HG03442 (cell line): ENCODE data around the gene IRF2.
"Not testable (repeated sequence)": the region's sequence is repeated elsewhere in the genome, so short reads cannot be mapped to it uniquely, and the experiment has no call there.

Experiments used
- ATAC-seq: cut with Tn5 transposase; IDR thresholded peaks from one replicate; pipeline ENCODE4 v1.9.1; 2021; ENCODE audit warnings: mild to moderate bottlenecking, moderate library complexity; ENCODE audit not compliant: unreplicated experiment

IRF2 gene

GRCh38 chr4:184392748-184393559, 81.4 kb downstream of the IRF2 start:
- ATAC-seq: no peak

DNA sequence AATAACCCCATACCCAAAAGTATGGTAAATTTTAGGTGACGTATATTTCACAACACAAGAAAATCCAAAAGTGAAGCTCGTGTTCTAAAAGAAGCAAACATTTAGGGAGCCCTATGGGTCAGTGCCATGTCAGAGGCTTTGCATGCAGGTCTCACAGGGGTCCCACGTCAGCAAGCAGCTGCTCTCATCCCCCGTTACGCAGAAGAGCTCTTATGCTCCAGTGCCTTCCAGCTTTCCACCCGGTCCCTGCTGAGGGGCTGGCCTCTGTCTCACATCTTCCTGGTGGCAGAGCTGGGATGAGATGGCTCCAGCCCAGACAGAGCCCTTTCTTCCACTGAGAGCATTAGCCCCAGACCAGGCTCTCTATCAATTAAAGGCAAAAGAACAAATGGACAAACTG, 82.0 kb downstream of the IRF2 start:
- ATAC-seq: no peak

GRCh38 chr4:184389978-184390900, 84.1 kb downstream of the IRF2 start:
- no peak for ATAC-seq

DNA sequence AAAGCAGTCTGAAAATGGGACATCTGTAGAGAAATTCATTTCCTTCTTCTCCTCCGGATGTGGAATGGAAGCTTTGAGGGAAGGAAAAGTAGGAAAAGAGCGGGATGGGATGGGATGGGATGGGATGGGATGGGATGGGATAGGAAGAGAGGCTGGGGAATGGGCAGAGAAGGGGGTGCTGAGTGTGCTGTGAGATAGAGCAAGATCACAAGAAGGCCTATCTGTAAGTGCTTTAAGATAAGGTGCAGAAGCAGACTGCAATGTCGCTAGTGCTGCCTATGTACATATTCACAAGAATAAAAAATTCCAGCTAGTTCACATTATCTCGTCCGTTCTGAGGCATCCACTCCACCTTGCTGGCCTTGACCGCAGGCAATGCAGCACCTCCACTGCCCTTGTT, 86.2 kb downstream of the IRF2 start:
- no peak for ATAC-seq

DNA sequence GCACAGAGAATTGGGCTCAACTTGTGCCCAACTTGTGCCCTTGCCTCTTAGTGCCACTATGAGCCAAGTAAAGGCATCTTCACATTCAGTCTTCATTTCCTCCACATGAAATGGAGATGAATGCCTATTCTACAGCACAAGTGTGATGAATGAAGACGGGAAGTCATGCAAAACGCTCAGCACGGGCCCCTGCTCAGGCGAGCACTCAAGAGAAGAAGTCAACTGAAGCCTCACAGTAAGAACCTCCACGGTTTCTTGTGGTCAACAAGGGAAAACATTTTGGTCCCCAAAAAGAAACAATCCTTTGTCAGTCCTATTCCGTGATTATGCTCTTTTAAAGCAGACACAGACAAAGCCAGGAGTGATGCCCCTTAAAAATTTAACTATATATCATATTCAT, 87.0 kb downstream of the IRF2 start:
- ATAC-seq: peak; percentile 26

DNA sequence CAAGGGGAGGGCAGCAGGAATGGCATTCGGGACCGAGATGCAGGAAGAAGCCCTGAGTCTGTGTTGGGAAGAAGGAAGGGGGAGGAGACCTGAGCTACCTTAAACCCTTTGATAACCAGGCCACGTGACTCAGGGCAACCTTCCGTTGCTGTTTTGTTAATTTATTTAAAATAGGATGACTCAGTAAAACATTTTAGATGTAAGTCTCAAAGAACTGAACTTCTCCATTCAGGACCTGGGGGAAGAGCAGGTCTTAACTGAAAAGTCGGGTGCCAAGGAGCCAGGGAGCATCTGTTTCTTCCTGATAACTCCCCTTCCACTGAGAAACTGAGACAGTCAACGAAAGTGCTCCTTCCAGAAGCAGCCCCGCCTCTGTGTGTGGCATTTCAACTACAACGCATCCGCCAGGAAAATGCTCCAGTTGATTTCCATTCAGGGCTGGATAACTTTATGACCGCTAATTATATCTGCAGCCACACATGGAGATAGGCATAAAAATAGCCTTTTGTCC, 88.0 kb downstream of the IRF2 start:
- no peak for ATAC-seq

GRCh38 chr4:184385705-184386141, 88.6 kb downstream of the IRF2 start:
- ATAC-seq: no peak

DNA sequence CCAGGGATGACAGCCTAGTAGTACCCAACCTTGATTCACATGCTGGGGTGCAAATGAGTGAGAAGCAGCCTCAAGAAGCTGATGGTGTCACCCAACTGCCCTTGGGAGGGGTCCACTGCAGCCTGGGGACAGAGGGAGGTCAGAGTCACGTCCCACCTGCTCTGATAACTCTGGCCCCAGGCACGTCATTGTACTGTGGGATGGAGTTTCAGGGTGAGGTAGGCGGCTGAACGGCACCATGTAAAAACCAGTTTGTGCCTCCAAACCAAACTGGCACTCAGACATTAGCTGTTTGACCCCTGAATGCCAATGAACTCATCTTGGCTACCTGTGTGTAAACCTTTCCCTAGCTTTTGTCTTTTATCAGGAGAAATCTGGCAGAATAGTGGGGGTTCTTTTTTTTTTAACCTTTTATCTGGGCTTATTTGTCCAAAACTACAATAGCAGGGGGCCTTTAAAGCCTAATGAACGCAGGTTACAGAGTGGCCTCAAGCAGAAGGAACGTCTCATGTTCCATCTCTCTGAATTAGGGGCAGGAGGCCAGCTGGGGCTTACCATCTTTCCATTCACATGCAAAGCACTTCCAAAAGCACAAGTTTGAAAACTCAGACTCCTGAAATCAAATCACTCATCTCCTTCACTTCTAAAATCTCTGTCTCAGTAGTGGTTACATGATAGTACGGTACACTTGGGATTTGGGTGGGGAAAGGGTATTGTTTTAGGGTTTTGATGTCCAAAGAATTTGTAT, 89.4 kb downstream of the IRF2 start:
- peak; percentile 26 for ATAC-seq

- ATAC-seq: peak; percentile 76
Measured at GRCh38 chr4:184384056-184384809, 90.1 kb downstream of the IRF2 start.

DNA sequence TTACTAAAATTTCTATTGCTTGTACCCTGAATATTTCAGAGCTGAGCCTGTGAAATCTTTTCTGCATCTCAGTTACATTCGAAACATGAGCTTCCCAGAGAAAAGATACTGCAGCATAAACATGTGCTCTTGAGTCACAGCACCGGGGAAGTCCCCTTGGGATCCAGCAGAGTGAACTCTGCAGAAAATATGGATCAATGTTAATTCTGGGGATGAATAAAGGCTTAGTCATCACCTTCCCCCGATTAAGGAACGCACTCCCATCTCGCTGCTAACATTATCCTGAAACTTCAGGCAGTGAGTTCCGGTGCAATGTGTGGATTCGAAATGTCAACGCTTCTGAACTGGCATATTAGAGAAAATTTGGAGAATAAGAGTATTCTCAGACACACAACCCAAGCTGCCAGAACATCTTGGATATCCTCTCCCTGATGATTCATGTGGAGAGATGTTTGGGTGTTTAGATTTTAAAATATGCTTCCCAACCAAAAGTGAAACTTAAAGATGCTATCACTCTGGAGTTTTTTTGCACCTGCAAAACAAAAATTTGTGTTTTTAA, 90.8 kb downstream of the IRF2 start:
- ATAC-seq: no peak

DNA sequence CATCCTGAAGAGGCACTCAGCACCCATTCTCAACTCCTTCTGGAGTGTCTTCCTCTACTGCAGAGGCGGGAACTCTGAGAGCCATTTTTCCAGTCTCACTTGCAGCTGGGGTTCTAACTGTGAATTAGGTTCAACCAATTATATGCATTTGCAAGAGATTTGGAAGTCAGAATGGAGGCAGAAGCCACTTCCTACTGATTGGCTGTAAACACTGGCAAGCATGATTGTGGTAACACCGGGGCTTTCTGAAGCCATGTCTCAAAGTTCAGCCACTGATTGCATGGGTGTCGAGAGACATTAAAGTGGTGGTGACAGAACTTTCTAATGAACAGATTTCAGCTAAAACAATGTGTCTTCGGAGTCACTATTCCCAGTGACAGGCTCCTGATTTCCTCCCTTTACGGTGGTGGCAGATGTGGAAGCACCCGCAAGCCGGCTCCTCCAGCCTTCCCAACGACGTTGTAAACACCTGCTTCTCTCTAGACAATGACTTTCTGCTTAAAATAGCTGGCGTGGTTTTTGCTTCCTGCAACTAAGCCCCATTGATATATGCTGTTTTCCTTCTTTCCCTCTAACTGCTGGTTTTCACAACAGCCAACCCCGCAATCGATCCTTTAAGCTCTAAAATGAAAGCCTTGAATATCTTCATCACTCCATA, 92.0 kb downstream of the IRF2 start:
- no peak for ATAC-seq

DNA sequence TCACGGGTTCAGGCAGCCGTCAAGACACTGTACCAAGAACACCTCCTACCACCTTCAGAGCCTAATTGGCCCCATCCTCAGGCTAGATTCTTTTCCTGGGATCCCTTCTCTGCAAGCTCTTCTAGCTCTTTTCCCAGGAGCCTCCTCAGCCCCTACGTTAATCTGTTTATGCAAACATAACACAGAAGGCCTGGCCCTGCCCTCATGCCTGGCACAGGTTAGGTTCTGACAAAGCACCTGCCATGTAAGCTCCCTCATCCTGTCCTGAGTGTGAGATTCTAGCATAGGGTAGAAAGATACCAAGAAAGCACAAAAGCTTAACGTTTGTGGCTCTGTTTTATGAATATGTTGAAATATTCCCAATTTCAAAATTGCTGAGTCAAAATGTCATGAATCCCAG, 93.6 kb downstream of the IRF2 start:
- ATAC-seq: no peak

DNA sequence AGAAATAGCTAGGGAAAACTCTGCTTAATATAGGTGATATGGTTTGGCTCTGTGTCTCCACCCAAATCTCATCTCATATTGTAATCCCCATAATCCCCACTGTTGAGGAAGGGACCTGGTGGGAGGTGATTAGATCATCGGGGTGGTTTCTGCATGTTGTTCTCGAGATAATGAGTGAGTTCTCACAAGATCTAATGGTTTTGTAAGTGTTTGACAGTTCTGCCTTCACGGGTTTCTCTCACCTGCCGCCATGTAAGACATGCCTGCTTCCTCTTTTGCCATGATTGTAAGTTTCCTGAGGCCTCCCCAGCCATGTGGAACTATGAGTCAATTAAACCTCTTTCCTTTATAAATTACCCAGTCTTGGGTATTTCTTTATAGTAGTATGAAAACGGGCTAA, 94.1 kb downstream of the IRF2 start:
- ATAC-seq: not testable (repeated sequence)

- ATAC-seq: no peak
Measured at GRCh38 chr4:184376923-184377322, 97.4 kb downstream of the IRF2 start.

DNA sequence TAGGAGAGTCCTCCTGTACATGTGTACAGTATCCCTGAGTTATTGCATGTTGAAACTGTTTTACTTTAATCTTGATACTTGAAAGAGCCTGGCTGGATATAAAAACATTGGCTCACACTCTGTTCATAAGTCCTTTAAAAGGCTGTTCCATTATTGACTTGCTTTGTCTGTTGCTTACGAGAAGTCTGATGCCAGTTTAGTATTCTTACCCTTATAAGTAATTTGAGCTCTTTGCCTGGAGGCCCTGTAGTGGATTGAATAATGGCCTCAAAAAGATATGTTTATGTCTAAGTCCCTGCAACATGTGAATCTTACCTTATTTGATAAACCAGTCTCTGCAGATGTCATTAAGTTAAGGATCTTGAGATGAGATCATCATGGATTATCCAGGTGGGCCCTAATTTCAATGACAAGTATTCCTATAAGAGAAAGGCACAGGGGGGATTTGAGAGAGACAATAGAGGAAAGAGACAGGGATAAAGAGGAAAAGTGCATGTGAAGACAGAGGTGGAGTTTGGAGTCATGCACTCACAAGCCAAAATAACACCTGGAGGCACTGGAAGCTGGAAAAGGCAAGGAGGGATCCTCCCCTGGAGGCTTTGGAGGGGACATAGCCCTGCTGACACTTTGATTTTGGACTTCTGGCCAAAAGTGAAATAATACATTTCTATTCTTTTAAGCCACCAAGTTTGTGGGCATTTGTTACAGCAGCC, 98.1 kb downstream of the IRF2 start:
- no peak for ATAC-seq

DNA sequence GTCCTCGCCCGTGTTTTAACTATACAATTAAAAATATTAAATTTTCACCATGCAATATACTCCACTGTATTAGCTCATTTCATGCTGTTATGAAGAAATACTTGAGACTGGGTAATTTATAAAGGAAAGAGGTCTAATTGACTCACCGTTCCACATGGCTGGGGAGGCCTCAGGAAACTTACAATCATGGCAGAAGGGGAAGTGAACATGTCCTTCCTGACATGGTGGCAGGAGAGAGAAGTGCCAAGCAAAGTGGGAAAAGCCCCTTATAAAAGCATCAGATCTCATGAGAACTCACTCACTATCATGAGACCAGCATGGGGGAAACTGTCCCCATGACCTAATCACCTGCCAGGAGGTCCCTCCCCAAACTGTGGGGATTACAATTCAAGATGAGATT, 98.7 kb downstream of the IRF2 start:
- not testable (repeated sequence) for ATAC-seq

- ATAC-seq: no peak
Measured at GRCh38 chr4:184375027-184375426, 99.3 kb downstream of the IRF2 start.

- no peak for ATAC-seq
Measured at GRCh38 chr4:184373886-184374405, 100.4 kb downstream of the IRF2 start.

DNA sequence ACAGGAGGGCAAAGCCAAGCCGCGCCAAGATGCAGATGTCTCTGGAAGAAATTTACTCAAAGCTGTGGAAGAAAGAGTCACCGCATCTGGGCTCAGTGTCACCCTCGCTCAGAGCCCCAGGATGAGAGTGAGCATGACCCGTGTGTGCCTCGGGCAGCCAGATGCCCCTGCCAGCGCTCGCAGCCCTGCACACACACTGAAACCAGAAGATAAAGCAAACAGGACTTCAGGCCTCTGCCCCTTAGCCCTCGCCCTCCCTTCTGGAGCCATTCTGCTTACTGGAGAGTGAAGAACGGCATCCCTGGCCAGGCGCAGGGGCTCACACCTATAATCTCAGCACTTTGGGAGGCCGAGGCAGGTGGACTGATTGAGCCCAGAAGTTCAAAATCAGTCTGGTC, 103.0 kb downstream of the IRF2 start:
- no peak for ATAC-seq
